Islet precursor cell (in vitro differentiated cells): ENCODE results near the gene URB1.
"Not testable (repeated sequence)": the region's sequence is repeated elsewhere in the genome, so short reads cannot be mapped to it uniquely, and the experiment has no call there.

ENCODE experiments used
- DNase-seq: peaks from one replicate; pipeline ENCODE4 v3.0.0-alpha.2; 2018

URB1 gene

GRCh38 chr21:32370998-32371766, 21.6 kb downstream of the URB1 start:
- no peak for DNase-seq

- DNase-seq: not testable (repeated sequence)
These were observed 23.9 kb downstream of the URB1 start for GRCh38 chr21:32368961-32369360.

GRCh38 chr21:32368386-32368785, 24.4 kb downstream of the URB1 start:
- no peak for DNase-seq

DNA sequence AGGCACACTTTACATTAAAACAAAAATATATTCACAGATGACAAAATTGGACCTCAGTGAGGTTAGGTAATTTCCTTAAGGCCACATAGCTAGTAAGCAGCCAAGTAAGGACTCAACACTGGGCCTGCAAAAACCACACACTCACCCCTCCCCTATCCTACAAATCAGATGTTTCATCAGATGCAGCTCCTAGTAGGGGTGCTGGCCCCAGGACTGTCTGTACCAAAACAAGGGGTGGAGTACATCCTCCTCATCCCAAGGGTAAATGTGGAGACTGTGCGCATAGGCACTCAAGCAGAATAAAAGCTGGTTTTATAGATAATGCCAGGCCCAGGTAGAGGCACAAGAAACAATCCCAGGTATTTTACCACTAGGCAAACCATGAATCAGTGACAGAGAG, 25.7 kb downstream of the URB1 start:
- DNase-seq: no peak

- DNase-seq: no peak
These were observed 26.6 kb downstream of the URB1 start for GRCh38 chr21:32366191-32366590.

- no peak for DNase-seq
These were observed 28.0 kb downstream of the URB1 start for GRCh38 chr21:32364796-32365195.

DNA sequence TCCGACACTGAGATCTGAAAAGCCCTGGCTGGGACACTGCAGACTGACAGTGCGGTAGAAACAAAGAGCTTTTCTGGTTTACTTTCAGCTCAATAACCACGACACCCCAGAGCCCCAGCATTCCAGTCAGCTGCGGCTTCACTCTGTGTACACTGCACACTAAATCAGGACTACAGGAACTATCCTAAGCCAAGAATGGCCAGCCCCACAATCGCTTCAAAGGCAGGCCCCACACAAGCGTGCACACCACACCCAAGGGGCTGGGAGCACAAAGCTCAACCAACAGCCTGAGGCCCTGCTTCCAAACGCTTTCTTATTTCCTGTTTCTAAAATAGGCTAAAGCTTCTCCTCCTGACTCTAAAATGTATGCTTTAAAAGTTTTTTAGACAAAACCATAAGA, 28.4 kb downstream of the URB1 start:
- no peak for DNase-seq

DNA sequence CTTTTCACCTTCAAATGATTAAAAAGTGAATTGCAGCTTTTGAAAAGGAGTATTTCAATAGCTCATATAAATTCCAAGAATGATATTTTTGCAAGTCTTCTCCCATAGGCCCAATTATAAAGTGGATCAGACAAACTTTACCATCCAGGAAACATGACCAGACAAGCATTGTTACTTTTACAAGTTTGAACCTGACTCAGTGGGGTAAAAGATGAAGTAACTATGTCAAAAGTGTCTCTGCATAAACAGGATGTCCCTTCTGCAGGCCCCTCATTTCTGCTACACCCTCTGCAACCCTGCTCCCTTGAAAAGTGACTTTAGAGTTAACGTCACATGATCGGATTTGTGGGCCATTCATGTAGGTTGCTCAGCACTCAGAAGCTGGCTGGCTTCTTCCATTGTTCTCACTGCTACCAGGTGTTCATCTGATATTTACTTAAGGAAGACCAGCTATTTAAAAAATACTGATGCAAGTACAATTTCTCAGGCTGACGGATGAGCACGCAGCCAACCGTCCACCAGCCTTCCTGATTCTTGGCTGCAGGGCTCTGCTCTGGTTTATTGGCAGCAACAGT, 32.3 kb downstream of the URB1 start:
- DNase-seq: no peak

- no peak for DNase-seq
These were observed 33.0 kb downstream of the URB1 start for GRCh38 chr21:32359719-32360260.

DNA sequence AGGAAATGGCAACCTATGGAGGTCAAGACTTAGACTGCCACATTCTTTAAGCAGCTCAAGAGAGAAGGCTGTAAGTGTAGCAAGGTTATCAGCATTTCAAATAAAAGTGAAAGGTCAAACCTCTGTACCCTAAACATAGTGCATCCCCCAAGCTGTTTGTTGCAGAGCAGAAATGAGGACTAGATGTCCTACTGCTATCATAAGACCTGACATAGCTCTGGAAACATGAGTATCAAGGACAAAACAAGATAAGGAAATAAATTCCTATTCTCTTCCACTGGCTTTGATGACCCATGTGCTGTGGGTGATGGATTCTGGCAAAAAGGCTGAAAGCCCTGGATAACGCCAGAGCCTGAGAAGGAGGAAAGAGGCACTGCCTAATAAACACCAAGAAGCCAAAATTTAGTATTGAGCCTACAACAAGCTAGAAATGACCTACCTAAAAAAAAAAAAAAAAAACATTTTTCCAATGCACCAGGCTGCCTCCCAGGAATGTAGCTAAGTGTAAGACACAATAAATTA, 35.9 kb downstream of the URB1 start:
- DNase-seq: no peak

DNA sequence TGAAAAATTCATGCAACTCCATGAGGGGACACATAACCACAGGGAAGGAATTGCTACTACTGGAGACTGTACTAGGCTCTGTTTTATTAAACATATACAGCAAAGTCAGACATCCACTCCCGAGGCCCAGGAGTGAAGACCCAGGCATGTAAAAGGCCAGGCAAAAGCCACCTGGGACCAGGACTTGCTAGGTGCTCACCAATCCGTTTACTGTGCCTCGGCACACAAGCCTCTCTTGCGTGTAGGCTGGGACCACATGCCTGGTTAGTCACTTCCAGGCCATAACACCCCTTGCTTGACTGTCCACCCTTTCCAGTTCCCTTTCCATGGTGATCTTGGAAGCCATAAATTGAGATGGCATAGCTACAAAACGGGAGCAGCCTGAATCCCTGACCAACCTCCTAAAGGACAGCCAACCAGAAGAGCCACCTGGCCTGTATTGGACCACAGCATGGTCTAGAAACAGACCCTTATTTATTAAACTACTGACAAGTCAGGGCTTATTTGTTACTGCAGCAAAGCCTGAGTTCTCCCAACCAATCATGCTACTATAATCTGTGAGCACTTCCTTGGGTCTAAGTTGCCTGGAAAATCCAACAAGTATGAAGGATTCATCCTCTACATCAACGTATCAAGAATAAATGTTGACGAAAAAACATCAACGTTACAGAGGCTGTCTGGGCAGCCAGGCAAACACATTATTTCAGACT, 39.7 kb downstream of the URB1 start:
- DNase-seq: peak; percentile 32

- peak; percentile 49 for DNase-seq
These were observed 40.3 kb downstream of the URB1 start for GRCh38 chr21:32352526-32352925.

DNA sequence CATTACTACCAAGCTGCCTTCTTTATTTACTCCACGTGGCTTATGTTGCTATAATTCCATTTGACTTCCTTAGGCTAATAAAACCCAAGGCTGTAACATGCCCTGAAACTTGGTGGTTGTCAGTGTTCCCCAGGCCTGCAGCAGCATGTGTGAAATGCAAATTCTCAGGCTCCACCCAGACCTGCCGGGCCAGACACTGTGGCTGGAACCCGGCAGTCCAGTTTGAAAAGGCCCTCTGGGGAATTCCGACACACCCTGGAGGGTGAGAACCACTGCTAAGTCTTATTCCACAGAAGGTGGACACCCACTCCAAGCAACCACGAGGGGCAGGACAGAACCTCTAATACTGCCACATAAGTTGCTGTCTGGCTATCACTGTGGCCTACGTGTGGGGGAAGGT, 41.4 kb downstream of the URB1 start:
- peak; percentile 84 for DNase-seq

GRCh38 chr21:32350981-32351380, 41.8 kb downstream of the URB1 start:
- peak; percentile 49 for DNase-seq

- peak; percentile 31 for DNase-seq
These were observed 42.4 kb downstream of the URB1 start for GRCh38 chr21:32350211-32350980.

DNA sequence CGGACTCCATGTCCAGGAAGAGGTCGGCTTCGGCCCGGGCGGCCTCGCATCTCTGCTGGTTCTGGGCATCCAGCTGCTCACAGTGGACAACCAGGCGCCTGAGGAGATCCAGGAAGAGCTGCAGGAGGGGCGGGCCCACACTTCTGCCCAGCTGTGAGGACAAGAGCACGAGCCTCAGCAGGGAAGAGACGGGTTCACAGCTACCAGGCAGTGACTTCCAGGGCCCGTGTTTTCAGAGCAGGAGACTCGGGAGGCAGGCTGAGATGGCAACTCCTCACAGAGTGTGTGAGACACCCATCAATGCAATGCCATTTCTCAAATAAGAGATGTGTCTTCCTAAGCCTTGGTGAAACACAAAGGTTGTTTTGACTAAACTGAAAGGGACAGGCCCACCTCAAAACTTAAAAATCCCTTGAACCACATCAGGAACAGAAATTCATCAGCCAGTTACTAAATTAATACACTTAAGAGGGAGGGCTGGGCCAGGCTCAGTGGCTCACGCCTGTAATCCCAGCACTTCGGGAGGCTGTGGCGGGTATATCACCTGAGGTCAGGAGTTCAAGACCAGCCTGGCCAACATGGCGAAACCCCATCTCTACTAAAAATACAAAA, 43.4 kb downstream of the URB1 start:
- DNase-seq: peak; percentile 41

GRCh38 chr21:32348604-32349332, 44.0 kb downstream of the URB1 start:
- no peak for DNase-seq

GRCh38 chr21:32347977-32348376, 44.8 kb downstream of the URB1 start:
- no peak for DNase-seq

DNA sequence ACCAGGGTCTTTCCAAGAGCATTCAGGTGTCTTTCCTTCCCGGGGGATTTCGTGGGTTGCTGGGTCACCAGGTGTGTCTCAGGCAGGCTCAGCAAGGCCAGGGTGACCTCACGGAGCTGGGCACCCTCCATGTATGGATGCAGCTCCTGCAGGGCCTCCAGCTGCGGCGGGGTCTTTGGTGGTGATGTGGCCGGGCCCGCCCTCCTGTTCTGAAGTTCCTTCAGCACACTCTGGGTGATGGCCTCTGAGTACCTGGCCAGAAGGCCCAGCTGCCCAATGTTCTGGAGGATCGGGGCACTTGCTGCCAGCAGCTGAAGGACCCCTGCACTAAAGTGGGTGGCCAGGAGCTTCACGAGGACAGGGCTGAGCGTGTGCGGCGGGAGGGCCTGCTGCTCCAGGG, 45.5 kb downstream of the URB1 start:
- DNase-seq: no peak

DNA sequence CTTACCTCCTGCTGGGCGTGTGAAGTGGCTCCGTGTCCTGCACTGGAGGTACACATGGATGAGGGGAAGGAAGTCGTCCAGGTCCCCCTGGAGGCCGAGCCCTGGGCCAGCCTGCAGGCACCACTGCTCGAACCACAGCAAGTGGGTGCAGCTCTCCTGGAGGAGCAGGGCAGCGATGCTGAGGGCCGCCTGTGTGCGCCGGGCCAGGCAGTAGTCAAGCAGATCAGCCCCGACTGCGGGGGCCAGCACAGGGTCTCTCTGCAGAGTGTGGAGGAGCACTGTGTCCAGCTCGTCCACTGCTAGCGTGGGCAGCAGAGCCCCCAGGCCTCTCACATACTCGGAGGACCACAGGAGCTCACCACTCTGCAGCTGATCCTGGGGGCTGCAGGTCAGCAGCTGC, 45.9 kb downstream of the URB1 start:
- DNase-seq: no peak
